ENCODE results near the gene GOLPH3. TPM values are rescaled to one million over a fixed set of nuclear protein-coding genes. Genes with fewer than 3 reads are reported as not detected.

The GOLPH3 gene
- total RNA-seq, 1 donor from 2014 or later, result 99.0 TPM

DNA sequence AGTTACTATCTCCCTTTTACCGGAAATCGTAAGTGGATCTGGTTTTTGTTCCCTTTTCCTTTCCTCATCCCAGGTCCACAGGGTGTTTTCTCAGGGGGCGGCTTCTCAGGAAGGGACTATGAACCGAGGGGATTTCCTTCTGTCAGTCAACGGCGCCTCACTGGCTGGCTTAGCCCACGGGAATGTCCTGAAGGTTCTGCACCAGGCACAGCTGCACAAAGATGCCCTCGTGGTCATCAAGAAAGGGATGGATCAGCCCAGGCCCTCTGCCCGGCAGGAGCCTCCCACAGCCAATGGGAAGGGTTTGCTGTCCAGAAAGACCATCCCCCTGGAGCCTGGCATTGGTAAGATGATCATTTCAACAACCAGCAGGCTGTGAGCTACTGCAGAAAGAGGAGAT lies 75.8 kb downstream of the GOLPH3 start:
- Histone ChIP-seq H3K4me3 (no peak overlapping the region), H3K27ac (peak overlapping the region; percentile 39), H3K4me1 (peaks cover 23% of the 10 kb centered on the region), H3K27me3 (ENCODE audit: low read depth) (no peaks in the 10 kb centered on the region), H3K36me3 (peaks cover 73% of the 10 kb centered on the region), H3K9me3 (no peaks in the 10 kb centered on the region)
- intact Hi-C loops (cut with DNase I), result no loop called here
- TF ChIP-seq, protein P1, sequence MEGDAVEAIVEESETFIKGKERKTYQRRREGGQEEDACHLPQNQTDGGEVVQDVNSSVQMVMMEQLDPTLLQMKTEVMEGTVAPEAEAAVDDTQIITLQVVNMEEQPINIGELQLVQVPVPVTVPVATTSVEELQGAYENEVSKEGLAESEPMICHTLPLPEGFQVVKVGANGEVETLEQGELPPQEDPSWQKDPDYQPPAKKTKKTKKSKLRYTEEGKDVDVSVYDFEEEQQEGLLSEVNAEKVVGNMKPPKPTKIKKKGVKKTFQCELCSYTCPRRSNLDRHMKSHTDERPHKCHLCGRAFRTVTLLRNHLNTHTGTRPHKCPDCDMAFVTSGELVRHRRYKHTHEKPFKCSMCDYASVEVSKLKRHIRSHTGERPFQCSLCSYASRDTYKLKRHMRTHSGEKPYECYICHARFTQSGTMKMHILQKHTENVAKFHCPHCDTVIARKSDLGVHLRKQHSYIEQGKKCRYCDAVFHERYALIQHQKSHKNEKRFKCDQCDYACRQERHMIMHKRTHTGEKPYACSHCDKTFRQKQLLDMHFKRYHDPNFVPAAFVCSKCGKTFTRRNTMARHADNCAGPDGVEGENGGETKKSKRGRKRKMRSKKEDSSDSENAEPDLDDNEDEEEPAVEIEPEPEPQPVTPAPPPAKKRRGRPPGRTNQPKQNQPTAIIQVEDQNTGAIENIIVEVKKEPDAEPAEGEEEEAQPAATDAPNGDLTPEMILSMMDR (IDR thresholded peaks at IDR 0.05), result no peak
- ATAC-seq, result peak in 1 of 2 donors; percentile 16
- DNase-seq, result no peak

DNA sequence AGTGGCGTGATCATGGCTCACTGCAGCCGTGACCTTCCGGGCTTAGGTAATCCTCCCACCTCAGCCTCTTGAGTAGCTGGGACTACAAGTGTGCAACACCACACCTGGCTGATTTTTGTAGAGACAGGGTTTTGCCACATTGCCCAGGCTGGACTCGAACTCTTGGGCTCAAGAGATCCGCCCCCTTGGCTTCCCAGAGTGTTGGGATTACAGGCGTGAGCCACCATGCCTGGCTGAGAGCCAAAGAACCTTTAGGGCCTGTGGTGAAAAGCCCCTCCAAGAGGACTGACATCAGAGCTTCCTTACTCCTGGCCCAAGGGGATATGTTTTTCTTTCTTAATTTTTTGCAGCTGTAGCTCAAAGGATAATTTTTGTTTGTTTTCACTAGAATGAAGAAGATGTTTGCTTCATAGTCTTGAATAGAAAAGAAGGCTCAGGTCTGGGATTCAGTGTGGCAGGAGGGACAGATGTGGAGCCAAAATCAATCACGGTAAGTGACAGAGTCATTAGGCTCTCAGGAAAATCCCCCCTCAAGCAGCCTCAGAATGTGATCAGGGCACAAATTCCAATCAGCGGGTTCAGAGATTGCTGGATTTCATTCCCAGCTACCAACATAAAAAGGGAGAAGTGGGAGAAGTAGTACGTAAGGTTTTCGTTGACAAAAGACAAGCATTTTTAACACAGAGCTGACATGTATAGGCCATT lies 77.1 kb downstream of the GOLPH3 start:
- Histone ChIP-seq H3K9me3 (no peaks in the 10 kb centered on the region), H3K27me3 (ENCODE audit: low read depth) (no peaks in the 10 kb centered on the region), H3K27ac (no peak overlapping the region), H3K4me3 (no peak overlapping the region), H3K4me1 (peaks cover 23% of the 10 kb centered on the region), H3K36me3 (peaks cover 61% of the 10 kb centered on the region)
- TF ChIP-seq, protein P1 (IDR thresholded peaks at IDR 0.05), result no peak
- intact Hi-C loops (cut with DNase I), result no loop called here
- ATAC-seq (no peak), DNase-seq (no peak)

DNA sequence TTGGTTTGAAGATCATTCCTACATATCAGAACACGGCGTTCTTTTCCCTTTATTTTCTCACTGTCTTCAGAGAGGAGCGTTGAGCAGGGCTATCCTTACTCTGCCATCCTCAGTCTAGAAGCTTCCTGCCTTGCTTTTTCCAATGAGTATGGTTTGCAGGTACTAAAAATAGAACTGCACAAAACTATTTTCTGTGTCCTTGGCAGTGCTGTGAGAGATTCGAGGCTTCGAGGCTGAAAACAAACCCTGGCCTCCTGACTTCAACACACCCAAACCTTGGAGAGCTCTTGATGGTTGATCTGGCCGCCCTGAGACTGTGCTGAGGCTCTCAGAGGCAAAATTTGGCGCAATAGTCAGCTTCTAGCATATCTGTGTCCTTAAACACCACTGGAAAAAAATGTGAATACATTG lies 78.9 kb downstream of the GOLPH3 start:
- intact Hi-C loops (cut with DNase I), result no loop called here
- ATAC-seq, result peak; percentile 57 to 70
- no peak for DNase-seq
- no peak overlapping the region for H3K27ac ChIP-seq
- no peaks in the 10 kb centered on the region for H3K27me3 ChIP-seq (ENCODE audit: low read depth)
- H3K9me3 ChIP-seq, result no peaks in the 10 kb centered on the region
- H3K36me3 ChIP-seq, result peaks cover 57% of the 10 kb centered on the region
- H3K4me3 ChIP-seq, result no peak overlapping the region
- peaks cover 22% of the 10 kb centered on the region for H3K4me1 ChIP-seq
- TF ChIP-seq, protein P1 (IDR thresholded peaks at IDR 0.05), result no peak

- Histone ChIP-seq H3K4me1 (peaks cover 16% of the 10 kb centered on the region), H3K4me3 (no peak overlapping the region), H3K36me3 (peaks cover 56% of the 10 kb centered on the region), H3K27me3 (ENCODE audit: low read depth) (no peaks in the 10 kb centered on the region), H3K9me3 (no peaks in the 10 kb centered on the region), H3K27ac (no peak overlapping the region)
- intact Hi-C loops (cut with DNase I), result no loop called here
- DNase-seq (no peak), ATAC-seq (no peak)
- TF ChIP-seq, protein P1 (IDR thresholded peaks at IDR 0.05), result no peak
Observed at GRCh38 chr5:32094691-32095090, 79.4 kb downstream of the GOLPH3 start.

- H3K36me3 ChIP-seq, result peaks cover 56% of the 10 kb centered on the region
- DNase-seq (no peak), ATAC-seq (peak; percentile 75 to 81)
- H3K27ac ChIP-seq, result no peak overlapping the region
- intact Hi-C loops (cut with DNase I), result no loop called here
- TF ChIP-seq, protein P1 (IDR thresholded peaks at IDR 0.05), result peak; percentile 65
- peaks cover 11% of the 10 kb centered on the region for H3K4me1 ChIP-seq
- no peaks in the 10 kb centered on the region for H3K9me3 ChIP-seq
- H3K27me3 ChIP-seq (ENCODE audit: low read depth), result no peaks in the 10 kb centered on the region
- H3K4me3 ChIP-seq, result no peak overlapping the region
Observed at GRCh38 chr5:32092938-32093812, 80.9 kb downstream of the GOLPH3 start.
